ENCODE data around the gene STK24.

STK24 gene

DNA sequence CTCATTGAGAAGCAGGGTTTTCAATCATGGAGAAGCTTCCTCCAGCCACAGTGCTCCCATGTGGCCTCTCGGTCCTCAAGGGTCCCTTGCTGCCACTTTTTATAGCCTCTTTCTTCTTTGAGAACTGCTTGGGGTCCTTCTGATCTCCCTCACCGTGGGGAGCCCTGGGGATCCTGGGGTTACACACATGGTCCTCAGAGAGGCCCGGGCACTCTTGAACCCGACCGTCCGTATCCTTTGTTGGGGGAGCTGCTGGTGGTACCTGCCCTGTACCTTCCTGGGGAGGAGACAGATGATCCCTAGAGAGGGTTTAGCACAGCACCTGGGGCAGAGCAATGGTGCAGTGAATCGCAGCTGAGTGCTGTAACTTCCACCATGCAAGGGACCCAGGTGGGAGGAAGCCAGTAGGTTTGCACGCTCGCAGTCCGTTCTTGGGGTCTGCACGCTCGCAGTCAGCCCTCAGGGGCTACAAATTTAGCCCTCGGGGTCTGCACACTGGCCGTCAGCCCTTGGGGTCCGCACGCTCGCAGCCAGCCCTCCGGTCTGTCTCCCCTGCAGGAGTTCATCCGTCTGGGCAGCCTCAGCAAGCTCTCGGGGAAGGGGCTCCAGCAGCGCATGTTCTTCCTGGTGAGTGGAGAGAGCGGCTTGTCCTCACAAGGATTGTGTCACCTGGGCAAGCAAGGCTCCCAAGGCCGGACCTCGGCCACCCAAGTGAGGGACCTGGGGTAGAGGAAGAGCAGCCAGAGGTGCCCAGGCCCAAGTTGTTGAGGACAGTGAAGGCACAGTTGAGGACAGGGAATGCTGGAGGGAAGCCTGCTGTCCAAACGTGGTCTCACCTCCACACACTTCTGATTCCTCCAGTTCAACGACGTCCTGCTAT, 138.4 kb downstream of the STK24 start:
- TF ChIP-seq CTCF (IDR thresholded peaks at IDR 0.05; ENCODE audit: low read depth, low read length): no peak
- in situ Hi-C loops (cut with HindIII; ENCODE audit: low sequenced_read_pairs): loop anchor here (25.0 kb wide), 1 partner anchor 224 kb away; no protein-coding TSS in a partner anchor
- DNase-seq (ENCODE audit: low read depth, low spot score): no peak
- H3K4me3 ChIP-seq (ENCODE audit: low read depth, low read length): no peak overlapping the region

DNA sequence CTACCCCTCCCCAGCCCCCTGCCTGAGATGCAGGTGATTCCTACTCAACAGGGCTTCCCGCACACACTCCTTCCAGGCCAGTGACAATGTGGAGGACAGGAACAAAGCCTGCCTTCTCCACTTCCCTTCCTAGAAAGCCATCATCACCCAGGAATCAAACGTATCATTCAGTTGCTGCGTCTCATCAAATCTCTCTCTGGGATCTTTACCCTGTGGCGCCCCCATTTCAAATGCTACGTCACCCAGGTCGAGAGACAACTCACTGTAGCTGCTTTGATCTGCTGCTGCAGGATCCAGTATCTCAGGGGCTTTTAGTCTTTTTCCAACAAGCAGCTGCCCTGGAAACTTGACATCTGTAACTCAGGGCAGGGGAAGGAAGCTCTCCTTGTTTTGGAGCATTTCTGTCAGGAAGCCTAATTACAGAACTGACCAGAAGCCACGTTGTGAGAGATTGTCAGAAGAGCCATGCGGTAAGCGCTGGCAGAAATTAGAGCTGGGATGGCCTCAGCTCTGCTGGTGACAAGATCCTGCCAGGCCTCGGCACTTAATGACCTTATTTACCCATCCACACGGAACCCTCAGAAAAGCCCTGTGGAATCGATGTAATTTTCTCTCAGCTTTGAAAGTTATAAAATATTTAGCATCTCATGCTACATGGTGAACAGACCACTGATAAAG, 140.5 kb downstream of the STK24 start:
- in situ Hi-C loops (cut with HindIII; ENCODE audit: low sequenced_read_pairs): loop anchor here (25.0 kb wide), 1 partner anchor 226 kb away; no protein-coding TSS in a partner anchor
- DNase-seq (ENCODE audit: low read depth, low spot score): no peak
- no peak overlapping the region for H3K4me3 ChIP-seq (ENCODE audit: low read depth, low read length)
- TF ChIP-seq CTCF (IDR thresholded peaks at IDR 0.05; ENCODE audit: low read depth, low read length): no peak

DNA sequence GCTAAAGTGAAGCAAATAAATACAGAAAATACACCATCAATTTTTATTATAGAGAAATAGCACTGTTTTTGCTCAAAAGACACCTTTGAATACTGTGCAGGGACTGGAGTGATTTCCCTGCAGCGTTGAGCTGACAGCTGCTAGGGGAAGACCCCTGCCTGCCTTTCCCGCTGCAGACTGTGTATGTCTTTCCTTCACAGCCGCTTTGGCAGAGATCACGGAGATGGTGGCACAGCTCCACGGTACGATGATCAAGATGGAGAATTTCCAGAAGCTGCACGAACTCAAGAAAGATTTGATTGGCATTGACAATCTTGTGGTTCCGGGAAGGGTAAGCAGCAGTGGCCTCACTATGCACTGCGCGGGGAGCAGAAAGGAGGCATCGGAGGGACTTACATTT, 141.5 kb downstream of the STK24 start:
- no peak overlapping the region for H3K4me3 ChIP-seq (ENCODE audit: low read depth, low read length)
- no peak for DNase-seq (ENCODE audit: low read depth, low spot score)
- TF ChIP-seq CTCF (IDR thresholded peaks at IDR 0.05; ENCODE audit: low read depth, low read length): no peak
- in situ Hi-C loops (cut with HindIII; ENCODE audit: low sequenced_read_pairs): loop anchor here (25.0 kb wide), 1 partner anchor 227 kb away; no protein-coding TSS in a partner anchor

DNA sequence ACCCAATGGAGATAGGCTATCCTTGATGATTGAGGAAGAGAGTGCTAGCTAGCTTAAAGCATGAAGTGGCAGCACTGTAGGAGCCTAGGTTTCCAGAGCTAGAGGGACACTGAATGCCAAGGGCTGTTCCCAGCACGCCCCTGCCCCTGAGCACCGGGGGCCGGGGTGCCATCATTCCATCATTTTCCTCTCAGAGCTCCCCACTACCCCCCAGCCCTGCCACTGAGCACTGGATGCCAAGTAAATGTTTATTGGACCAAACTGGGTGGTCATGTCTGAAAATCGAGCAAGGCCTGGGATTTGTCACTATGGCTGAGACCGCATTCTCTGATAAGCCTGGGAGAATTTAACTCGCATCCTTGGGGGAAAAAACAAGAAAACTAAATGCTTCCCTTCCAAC, 142.8 kb downstream of the STK24 start:
- no peak for TF ChIP-seq CTCF (IDR thresholded peaks at IDR 0.05; ENCODE audit: low read depth, low read length)
- H3K4me3 ChIP-seq (ENCODE audit: low read depth, low read length): no peak overlapping the region
- in situ Hi-C loops (cut with HindIII; ENCODE audit: low sequenced_read_pairs): loop anchor here (25.0 kb wide), 1 partner anchor 228 kb away; no protein-coding TSS in a partner anchor
- DNase-seq (ENCODE audit: low read depth, low spot score): no peak

- no peak for TF ChIP-seq CTCF (IDR thresholded peaks at IDR 0.05; ENCODE audit: low read depth, low read length)
- in situ Hi-C loops (cut with HindIII; ENCODE audit: low sequenced_read_pairs): loop anchor here (25.0 kb wide), 1 partner anchor 229 kb away; no protein-coding TSS in a partner anchor
- H3K4me3 ChIP-seq (ENCODE audit: low read depth, low read length): no peak overlapping the region
- DNase-seq (ENCODE audit: low read depth, low spot score): no peak
Measured at GRCh38 chr13:98433654-98434053, 143.3 kb downstream of the STK24 start.

DNA sequence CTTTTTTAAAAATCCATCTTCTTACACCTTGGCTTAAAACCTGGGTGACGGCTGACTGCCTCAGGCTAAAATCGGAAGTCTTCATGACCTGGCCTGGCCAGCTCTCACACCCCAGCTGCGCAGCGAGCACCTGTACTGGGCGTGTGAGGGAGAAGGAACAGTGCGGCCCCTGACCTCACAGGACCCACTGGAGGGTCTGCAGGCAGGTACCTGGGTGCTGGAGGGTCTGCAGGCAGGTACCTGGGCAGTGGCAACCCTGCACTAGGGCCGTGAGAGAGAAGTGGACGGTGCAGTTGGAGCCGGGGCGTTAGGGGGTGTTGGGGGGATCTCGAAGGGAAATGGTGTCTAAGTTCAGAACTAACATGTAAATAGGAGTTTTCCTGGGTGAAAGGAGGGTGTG, 144.3 kb downstream of the STK24 start:
- no peak for TF ChIP-seq CTCF (IDR thresholded peaks at IDR 0.05; ENCODE audit: low read depth, low read length)
- no peak for DNase-seq (ENCODE audit: low read depth, low spot score)
- in situ Hi-C loops (cut with HindIII; ENCODE audit: low sequenced_read_pairs): loop anchor here (25.0 kb wide), 1 partner anchor 230 kb away; no protein-coding TSS in a partner anchor
- H3K4me3 ChIP-seq (ENCODE audit: low read depth, low read length): no peak overlapping the region
